ENCODE measurements around the gene PC.

The PC gene

DNA sequence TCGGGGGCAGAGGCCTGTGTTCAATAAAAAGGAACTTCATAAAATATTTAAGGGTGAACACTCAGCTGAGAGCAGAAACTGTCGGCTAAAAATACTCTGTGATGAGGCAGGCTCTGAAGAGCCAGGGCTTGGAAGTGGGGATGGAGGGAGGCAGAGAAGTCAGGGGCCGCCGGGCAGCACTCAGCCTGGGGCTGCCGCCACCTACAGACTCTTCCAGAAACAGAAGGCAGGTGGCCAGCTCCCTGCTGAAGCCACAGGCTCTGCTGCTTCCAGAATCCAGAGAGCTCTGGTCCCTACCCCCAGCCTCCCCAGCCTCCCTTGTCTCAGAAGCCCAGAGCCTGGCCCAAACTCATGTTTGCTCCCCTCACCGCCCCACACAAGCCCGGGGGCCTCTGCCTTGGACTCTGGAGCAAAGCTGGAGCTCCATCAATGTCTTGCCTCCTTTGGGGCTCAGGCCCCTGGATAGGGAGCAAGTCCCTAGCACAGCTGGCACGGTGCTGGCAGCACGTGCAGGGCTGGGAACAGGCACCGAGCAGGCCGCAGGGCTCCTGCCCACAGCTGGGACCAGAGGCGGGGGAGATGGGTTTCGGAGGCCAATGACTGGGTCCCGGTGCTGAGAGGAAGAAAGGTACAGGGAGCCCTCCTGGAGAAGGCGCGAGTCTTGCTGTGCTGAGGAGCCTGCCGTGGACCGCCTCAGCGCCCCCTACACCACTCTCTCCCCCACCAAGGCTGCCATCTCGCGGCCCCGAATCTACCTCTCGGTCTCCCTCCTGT, 93.1 kb downstream of the PC start:
- DNase-seq = no peak

DNA sequence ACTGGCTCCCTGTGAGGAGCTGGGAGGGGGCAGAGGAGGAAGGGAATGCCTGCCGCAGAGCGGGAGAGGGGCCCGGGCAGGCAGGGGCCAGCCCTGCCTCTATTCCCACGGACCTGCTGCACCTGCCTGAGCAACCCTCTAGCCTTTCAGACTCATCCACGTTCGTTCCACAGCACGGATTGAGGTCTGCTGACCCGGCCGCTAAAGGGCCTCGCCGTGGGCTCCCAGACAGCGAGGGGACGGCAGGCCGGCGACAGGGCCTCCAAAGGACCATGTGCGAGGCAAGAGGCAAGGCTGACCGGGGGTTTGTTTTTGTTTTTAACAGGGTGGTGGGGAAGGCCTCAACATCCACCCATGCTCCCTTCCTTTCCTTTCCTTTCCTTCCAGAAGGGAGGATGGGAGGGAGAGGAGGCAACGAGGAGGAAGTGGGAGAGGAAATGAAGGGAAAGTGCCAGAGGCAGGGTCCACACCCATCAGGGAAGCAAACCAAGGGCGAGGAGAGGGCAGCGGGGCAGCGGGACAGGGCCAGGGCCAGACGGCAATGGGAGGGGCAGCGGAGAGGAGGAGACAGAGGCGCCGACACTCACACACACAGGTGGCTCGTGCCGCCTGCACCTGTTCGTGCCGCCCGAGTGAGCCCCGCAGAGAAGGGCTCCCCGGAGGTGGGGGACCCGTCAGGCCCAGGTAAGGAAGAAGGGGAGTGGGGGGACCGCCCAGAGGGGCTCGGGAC, 93.8 kb downstream of the PC start:
- DNase-seq = no peak

DNA sequence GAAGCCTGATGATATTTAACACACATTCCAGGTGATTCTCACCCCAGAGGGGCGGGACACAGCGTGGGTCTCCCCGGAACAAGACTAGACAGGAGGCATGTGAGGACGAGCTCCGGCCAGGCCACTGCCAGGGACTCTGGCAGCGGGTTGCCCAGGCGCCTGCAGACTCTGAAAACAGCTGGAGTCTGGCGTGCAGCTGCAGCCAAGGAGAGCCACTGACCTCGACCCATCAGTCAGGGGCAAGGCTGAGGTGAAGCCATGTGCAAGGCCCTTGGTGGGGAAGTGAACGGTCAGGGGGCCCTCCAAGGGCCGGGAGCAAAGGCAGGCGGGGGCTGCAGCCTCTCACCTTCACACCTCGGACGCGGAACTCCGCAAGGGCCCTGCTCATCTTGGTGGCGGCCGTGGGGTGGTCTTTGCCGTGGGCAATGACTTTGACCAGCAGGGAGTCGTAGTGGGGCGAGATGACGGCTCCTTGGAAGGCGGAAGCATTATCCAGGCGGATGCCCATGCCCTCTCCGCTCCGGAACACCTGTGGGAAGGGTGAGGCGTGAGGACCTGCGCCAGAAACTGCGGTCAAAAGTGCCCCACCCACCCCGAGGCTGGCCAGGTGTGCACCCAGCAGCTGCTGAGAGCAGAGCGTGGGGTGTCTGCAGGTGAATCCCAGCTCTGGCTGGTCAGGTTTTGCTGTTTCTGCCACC, 94.6 kb downstream of the PC start:
- DNase-seq = no peak

DNA sequence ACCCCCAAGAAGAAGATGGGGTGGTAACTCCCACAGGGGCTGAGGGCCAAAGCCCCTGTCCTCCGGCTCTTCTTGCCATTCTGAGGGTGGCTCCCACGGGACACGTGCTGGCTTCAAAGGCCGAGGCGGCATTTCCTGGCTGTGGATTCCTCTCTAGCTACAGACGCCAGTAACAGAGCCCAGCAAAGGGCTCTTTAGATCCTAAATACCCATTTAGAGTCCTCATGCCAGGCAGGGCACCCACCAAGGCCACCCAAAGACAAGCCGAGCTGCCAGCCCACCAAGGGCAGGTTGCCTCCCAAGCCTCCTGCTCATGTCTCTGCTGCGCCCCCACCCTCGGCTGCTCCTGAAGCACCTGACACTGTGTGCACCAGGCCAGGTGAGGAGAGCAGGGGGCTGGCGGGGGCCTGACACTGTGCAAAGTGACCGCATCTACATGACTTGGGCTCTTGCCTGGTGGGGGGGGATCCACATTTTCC, 95.6 kb downstream of the PC start:
- DNase-seq = no peak

DNA sequence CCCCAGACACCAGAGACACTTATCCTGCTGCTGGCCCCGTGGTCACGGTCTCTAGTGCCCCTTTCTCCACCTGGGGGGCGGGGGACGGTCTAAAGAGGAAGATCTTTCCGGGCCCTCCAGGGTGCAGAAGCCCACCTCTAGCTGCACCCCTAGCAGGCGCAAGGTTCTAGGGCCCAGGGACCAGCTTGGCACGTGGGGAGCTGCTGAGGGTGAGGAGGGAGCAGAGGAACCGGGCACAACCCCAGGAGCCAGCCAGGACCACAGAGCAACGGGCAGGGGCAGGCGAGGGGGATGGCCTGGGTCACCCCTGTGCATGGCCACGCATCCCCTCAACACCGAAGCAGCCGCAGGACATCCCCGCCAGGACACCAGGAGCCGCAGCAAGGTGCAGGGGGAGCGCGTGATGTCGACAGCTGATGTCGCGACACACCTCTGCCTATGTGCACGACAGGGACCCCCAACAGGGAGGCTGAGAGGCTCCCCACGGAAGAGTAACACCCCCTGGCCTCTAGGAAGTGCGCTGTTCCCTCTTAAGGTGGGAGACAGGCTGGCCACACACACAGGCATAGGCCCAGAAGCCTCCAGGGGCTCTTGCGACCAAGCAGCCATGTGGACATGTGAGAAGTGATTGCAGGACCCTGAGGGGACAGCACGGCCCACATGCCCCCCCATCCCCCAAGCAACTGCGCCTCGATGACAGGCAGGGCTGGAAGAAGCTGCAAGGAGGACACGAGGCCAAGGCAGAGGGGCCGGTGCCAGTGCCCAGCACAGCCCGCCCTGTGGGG, 96.2 kb downstream of the PC start:
- DNase-seq = no peak

DNA sequence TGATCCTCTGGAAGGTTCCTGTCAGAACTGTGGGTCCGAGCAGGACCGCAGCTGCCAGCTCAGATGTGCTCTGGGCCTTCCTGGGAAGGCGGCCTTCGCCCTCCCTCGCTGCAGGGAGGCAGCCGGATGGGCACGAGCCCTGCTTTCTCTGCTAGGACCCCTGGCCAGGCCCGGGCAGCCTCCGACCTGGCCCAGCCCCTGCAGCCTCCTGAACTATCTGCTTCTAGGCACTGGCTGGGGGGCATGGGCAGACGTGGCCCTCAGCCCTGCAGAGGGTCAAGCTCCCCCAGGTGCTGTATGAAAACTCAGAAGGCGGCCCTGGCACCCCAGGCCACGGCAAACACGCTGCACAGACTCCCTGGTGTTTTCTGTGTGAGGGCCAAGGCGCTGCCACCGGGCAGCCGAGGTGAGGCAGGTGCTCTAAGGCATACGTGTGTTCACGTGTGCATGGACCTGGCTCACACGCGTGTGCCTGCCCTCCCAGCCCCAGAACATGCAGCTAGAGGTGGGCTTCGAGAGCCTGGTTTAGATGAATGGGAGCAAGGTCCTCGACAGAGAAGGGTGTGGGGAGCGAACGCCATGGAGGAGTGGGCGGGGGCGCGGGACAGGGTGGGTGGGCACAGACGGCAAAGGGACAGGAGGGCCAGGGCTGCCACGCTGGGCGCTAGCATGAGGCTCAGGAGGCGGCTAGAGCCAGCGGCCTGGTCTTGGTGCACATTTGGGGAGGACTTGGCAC, 97.0 kb downstream of the PC start:
- DNase-seq = no peak

DNA sequence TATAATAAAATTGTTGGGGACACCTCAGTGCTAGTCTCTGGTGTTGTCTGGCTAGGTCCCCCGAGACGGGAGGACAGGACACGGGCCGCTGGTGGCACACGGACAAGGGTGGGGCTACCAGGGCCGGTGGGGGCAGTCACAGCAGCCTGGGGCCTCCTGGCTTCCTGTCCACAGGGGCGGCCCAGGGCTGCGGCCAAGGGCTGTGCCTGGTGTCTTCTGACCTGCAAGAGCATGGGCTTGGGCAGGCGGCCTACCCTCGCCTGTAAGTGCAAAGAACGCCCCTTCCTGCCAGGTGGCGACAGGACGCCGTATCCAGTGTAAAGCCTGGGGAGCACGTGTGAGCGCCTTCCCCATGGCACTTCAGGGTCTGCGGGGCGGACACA, 97.7 kb downstream of the PC start:
- DNase-seq = no peak

DNA sequence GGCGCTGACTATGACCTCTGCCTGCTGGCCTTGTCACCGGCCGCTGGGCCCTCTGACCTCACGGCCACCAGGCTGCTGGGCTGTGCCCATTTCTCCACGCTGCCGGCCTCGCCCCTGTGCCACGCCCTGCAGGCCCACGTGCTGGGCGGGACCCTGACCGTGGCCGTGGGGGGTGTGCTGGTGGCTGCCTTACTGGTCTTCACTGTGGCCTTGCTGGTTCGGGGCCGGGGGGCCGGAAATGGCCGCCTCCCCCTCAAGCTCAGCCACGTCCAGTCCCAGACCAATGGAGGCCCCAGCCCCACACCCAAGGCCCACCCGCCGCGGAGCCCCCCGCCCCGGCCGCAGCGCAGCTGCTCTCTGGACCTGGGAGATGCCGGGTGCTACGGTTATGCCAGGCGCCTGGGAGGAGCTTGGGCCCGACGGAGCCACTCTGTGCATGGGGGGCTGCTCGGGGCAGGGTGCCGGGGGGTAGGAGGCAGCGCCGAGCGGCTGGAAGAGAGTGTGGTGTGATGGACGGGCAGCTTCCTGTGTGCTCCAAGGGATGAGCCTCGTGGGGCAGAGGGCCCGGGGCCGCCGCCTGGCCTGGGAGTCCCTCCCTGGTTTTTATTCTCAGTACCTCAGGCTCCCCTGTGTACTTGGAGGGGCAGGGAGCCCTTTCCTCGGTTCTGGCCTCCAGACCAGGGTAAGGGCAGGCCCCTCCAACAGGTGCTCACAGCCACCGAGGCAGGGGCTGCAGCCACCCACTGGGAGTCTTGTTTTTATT, 98.3 kb downstream of the PC start:
- no peak for DNase-seq

DNA sequence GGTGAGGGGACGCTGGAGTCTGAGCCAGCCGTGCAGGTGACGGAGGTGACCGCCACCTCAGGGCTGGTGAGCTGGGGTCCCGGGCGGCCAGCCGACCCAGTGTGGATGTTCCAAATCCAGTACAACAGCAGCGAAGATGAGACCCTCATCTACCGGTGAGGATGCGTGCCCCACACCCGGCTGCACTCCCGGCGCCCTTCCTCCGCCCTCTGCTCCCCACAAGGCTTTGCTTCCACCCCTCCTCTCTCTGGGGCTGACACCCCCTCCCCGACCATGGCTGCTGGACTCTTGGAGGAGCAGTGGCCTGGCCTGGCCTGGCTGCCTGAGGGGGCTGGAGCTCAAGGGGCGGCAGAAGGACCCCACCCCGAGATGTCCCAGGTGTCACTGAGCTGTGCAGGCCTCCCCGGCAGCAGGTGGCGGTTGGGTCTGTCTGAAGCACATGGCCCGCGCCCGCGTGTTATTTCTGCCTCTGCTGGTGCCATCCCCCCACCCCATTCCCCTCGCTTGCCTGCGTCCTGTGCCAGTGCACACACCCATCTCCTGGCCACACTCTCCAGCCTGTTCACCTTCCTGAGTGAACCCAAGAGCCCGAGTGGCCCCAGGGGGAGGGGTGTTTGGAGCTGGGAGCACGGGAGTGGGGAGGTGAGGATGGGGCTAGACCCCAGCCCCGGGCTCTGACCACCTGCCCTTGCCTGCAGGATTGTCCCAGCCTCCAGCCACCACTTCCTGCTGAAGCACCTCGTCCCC, 99.1 kb downstream of the PC start:
- no peak for DNase-seq

DNA sequence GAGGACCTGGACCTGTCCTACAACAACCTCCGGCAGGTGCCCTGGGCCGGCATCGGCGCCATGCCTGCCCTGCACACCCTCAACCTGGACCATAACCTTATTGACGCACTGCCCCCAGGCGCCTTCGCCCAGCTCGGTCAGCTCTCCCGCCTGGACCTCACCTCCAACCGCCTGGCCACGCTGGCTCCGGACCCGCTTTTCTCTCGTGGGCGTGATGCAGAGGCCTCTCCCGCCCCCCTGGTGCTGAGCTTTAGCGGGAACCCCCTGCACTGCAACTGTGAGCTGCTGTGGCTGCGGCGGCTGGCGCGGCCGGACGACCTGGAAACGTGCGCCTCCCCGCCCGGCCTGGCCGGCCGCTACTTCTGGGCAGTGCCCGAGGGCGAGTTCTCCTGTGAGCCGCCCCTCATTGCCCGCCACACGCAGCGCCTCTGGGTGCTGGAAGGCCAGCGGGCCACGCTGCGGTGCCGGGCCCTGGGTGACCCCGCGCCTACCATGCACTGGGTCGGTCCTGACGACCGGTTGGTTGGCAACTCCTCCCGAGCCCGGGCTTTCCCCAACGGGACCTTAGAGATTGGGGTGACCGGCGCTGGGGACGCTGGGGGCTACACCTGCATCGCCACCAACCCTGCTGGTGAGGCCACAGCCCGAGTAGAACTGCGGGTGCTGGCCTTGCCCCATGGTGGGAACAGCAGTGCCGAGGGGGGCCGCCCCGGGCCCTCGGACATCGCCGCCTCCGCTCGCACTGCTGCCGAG, 99.8 kb downstream of the PC start:
- DNase-seq = no peak

DNA sequence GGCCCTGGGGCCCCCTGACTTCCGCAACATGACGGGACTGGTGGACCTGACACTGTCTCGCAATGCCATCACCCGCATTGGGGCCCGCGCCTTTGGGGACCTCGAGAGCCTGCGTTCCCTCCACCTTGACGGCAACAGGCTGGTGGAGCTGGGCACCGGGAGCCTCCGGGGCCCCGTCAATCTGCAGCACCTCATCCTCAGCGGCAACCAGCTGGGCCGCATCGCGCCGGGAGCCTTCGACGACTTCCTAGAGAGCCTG, 100.3 kb downstream of the PC start:
- no peak for DNase-seq

DNA sequence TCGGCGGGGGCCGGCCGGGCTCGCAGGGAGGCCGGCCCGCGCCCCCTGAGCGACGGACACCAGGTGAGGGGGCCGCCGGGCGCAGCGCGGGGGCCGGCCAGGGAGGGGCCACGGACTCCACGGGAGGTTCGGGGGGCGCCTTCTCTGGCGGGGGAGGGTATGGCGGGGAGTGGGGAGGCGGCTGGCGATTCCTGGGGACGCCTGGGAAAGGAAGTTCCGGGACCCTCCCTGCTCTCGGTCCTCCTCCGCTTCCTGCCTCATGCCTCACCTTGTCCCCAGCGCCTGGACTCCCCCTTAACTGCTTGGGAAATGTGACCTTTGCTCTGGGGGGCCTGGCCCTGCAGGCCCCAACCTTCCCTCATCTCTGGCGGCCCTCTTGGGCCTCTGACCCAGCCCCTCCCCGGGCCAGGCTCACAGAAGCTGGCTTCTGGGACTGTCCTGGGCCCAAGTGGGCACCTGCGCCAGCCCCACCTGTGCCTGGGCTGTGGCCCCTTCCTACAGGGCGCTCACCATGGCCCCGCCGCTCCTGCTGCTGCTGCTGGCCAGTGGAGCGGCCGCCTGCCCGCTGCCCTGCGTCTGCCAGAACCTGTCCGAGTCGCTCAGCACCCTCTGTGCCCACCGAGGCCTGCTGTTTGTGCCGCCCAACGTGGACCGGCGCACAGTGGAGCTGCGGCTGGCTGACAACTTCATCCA, 100.8 kb downstream of the PC start:
- no peak for DNase-seq

DNA sequence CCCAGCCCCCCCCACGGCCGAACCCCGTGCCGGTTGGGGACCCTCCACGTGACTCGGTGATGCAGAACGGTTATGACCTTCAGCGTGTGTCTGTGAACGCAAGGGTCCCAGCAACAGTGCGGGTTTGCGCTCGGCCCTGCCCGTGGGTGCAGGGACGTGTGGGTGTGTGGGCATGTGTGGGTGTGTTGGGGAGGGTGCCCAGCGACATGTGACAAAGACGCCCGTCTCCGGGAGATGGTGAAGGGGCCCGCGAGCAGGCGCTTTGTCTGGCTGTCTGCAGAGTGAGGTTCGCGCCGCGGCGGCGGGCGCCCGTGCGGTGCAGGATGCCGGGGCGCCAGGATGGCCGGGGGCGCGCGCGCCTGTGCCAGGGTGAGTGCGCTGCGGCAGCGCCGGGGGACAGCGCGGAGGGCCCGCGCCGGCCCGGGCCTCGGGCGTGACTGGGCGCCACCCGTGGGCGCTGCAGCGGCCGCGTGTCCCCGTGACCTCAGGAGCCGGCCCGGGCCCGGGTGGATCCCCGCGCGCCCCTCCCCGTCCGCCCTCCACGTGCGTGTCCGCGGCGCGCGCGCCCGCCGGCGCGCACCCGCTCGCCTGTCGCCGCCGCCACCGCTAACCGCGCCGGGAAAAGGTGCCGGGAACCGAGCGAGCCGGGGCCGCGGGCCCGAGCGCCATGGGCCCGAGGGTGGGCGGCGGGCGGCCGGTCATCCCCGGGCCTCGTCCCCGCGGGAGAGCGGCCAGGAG, 101.5 kb downstream of the PC start, which contains the start of gene LRFN4:
LRFN4 (plus strand) TSS at position 569 of the 738 bp plus-strand sequence. CDS start 681 bp downstream, outside the sequence.
- DNase-seq = no peak

DNA sequence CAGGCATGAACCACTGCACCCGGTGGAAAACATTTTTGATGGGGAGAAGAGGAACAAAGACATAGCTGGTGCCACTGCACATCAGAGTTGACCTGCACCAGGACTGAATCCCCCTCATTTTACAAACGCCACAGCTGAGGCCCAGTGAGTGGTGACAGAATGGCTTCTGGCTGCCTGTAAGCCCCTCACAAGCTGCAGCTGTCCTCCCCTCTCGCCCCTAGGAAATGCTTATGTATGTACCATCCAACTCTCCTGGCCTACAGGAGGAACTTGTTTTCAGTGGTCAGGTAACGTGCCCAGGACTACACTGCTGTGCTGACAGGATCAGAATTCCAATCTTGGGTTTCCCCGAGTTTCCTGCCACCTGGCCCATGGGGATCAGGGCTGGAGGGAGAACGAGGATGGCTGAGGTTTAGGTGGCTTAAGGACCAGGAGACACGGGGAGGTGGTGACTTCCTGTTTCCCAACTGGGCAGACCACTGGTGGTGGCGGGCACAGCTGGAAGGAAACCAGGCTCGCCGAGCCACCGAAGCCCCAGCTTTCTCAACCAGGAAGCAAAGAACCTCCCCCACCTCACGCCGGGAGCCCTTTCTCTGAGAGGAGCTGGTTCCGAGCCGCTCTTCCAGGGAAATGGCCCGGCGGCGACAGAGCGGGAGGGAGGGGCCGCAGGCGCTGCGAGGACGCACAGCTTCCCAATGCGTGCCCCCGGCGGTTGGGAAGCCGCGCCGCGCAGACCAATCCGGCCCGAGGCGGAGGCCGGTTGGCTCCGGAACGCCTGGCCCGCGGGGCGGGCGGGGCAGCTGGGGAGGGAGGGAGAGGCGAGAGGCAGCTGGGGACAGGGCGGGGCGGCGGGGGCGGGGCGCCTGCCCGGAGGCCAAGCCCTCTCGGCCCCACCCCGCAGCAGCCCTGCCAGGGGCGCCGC, 102.3 kb downstream of the PC start:
- peak; percentile 86 to 90 for DNase-seq

DNA sequence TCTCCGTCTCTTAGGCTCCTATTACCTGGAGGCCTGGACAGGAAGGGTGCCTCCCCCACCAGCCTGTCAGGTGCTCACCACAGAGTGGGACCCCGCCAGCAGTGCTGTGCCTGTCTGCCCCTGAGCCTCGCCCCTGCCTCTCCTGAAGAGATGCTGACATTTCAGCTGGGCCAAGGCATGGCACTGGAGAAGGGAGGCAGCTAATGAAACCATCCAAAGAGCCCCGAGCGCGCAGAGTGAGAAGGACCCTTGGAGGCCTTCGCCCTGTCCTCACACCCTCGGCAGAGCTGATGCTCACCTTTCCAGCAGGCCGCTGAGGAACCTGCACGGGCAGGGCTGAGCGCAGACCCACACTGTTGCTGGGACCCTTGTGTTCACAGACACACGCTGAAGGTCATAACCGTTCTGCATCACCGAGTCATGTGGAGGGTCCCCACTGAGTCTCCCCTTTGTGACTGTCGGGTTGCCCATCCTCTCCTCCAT, 103.4 kb downstream of the PC start:
- DNase-seq = no peak

DNA sequence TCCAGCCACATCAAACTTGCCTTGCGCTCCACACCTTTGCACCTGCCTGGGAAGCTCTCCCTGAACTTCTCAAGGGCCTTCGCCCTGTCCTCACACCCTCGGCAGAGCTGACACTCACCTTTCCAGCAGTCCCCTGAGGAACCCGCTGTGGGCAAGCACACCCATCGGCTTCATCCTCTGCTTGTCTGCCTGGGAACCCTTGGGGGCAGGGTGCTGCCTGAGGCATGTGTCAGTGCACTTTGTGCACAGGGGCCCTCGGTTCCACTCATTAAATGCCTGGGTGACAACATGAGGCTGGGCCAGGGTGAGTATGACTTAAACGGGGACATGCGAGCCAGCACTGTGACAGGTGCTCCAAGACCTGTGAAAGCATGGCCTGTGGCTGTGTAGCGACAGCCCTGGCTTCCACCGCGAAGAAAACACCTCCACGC, 103.9 kb downstream of the PC start:
- DNase-seq = no peak
